ENCODE measurements around the gene ALX4. TPM values are rescaled to one million over a fixed set of nuclear protein-coding genes. Genes with fewer than 3 reads are reported as not detected.

Gene ALX4
- total and polyA plus RNA-seq, 2 of the 8 experiments (the other 6 are each of a cell fraction or from before 2014, with no cell fraction given) = not detected

GRCh38 chr11:44324222-44324621 is 14.3 kb upstream of the ALX4 start (continued):
- TF ChIP-seq CHD7 (IDR thresholded peaks at IDR 0.05; ENCODE audit: insufficient replicate concordance, low read length) = no peak
- TF ChIP-seq YY1 (IDR thresholded peaks at IDR 0.05; ENCODE audit: low read depth, low read length) = no peak
- no peak for TF ChIP-seq SIN3A (conservative IDR thresholded peaks at IDR 0.05 in 1 of 2, IDR thresholded peaks at IDR 0.05 in 1 of 2; ENCODE audit: low read depth in 1 of 2, low read length in 2 of 2)
- no peak for TF ChIP-seq MAX (IDR thresholded peaks at IDR 0.05)
- TF ChIP-seq TCF12 (IDR thresholded peaks at IDR 0.05; ENCODE audit: low read depth, low read length) = no peak
- TF ChIP-seq SP2 (IDR thresholded peaks at IDR 0.05; ENCODE audit: low read length) = no peak
- TF ChIP-seq NANOG (IDR thresholded peaks at IDR 0.05; ENCODE audit: insufficient read depth, low read depth, low read length, poor library complexity, severe bottlenecking) = no peak
- TF ChIP-seq RBBP5 (IDR thresholded peaks at IDR 0.05; ENCODE audit: borderline replicate concordance, low read depth, low read length) = no peak
- TF ChIP-seq SRF (IDR thresholded peaks at IDR 0.05; ENCODE audit: low read depth, low read length) = no peak
- TF ChIP-seq E2F6 (IDR thresholded peaks at IDR 0.05) = no peak
- no peak for TF ChIP-seq JUND (IDR thresholded peaks at IDR 0.05; ENCODE audit: low read length)
